Measurements from ENCODE around the gene UGT1A10.

DNA sequence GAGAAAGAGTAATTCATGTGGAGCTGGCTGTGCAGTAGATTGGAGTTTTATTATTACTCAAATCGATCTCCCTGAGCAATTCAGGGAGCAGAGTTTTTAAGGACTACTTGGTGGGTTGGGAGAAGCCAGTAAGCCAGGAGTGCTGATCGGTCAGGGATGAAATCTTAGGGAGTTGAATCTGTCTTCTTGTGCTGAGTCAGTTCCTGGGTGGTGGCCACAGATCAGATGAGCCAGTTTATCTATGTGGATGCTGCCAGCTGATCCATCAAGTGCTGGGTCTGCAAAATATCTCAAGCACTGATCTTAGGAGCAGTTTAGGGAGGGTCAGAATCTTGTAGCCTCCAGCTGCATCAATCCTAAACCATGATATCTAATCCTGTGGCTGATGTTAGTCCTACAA is 35.9 kb upstream of the UGT1A10 start:
- TF ChIP-seq CTCF (IDR thresholded peaks at IDR 0.05 in 2 of 3, conservative IDR thresholded peaks at IDR 0.05 in 1 of 3; ENCODE audit: control insufficient read depth in 2 of 3, extremely low read depth in 1 of 3, insufficient read depth in 1 of 3, low read depth in 3 of 3, low read length in 3 of 3) (no peak), POLR2A (IDR thresholded peaks at IDR 0.05; ENCODE audit: low read depth, low read length) (no peak), SREBF1 (IDR thresholded peaks at IDR 0.05; ENCODE audit: low read length) (no peak), SMC3 (IDR thresholded peaks at IDR 0.05; ENCODE audit: borderline replicate concordance, low read length) (no peak), NRF1 (conservative IDR thresholded peaks at IDR 0.05; ENCODE audit: low read depth, low read length) (no peak), SMAD1 (IDR thresholded peaks at IDR 0.05; ENCODE audit: low read depth, partially characterized antibody) (no peak), HDAC6 (IDR thresholded peaks at IDR 0.05; ENCODE audit: unreplicated experiment) (no peak), TCF12 (IDR thresholded peaks at IDR 0.05; ENCODE audit: low read depth, low read length) (no peak), SP1 (IDR thresholded peaks at IDR 0.05; ENCODE audit: low read depth, low read length) (no peak), RFX5 (IDR thresholded peaks at IDR 0.05; ENCODE audit: low read depth, low read length) (no peak)

Data from GM12878 (cell line).